Hepatocyte (in vitro differentiated cells): ENCODE measurements around the gene SLC7A7. TPM values are rescaled to one million over a fixed set of nuclear protein-coding genes. Genes with fewer than 3 reads are reported as not detected.
"Not testable (repeated sequence)": the region's sequence is repeated elsewhere in the genome, so short reads cannot be mapped to it uniquely, and the experiment has no call there.

Source experiments
- DNase-seq: peaks from one replicate; pipeline ENCODE4 v3.0.0-alpha.2; 2016; ENCODE audit warnings: low spot score
- H2AFZ ChIP-seq: fragments of 200-600 bp; sonication (generic); 2 replicates; pipeline ENCODE4 v1.6.0; 2016; ENCODE audit warnings: antibody characterized with exemption, mild to moderate bottlenecking
- H3K27ac ChIP-seq: fragments of 200-600 bp; sonication (generic); 2 replicates; pipeline ENCODE4 v1.5.1; 2016; ENCODE audit warnings: mild to moderate bottlenecking
- H3K27me3 ChIP-seq: fragments of 200-600 bp; sonication (generic); 2 replicates; pipeline ENCODE4 v1.6.1; 2016
- H3K36me3 ChIP-seq: fragments of 200-600 bp; sonication (generic); replicated peaks from 2 replicates; pipeline ENCODE4 v1.5.1; 2016; ENCODE audit warnings: low read depth; ENCODE audit not compliant: insufficient read depth
- H3K4me1 ChIP-seq: fragments of 200-600 bp; sonication (generic); 2 replicates; pipeline ENCODE4 v1.5.1; 2016; ENCODE audit warnings: mild to moderate bottlenecking, moderate library complexity; ENCODE audit not compliant: insufficient read depth
- H3K4me2 ChIP-seq: fragments of 200-600 bp; sonication (generic); 2 replicates; pipeline ENCODE4 v1.6.0; 2016
- H3K4me3 ChIP-seq: fragments of 200-600 bp; sonication (generic); 2 replicates; pipeline ENCODE4 v1.5.1; 2016; ENCODE audit warnings: mild to moderate bottlenecking
- H3K79me2 ChIP-seq: fragments of 200-600 bp; sonication (generic); 2 replicates; pipeline ENCODE4 v1.6.0; 2017; ENCODE audit warnings: mild to moderate bottlenecking
- H3K9me2 ChIP-seq: fragments of 200-600 bp; sonication (generic); replicated peaks from 2 replicates; pipeline ENCODE4 v1.6.0; 2017; ENCODE audit warnings: mild to moderate bottlenecking; ENCODE audit not compliant: insufficient read depth
- H3K9me3 ChIP-seq: fragments of 200-600 bp; sonication (generic); 2 replicates; pipeline ENCODE4 v1.5.1; 2016; ENCODE audit warnings: low read depth, mild to moderate bottlenecking
- H4K20me1 ChIP-seq: fragments of 200-600 bp; sonication (generic); 2 replicates; pipeline ENCODE4 v1.6.0; 2016; ENCODE audit warnings: mild to moderate bottlenecking; ENCODE audit not compliant: insufficient read depth, poor library complexity, severe bottlenecking
- CTCF ChIP-seq: fragments of 200-600 bp; sonication (generic); IDR thresholded peaks from 2 replicates; pipeline ENCODE4 v1.5.1; 2016; ENCODE audit warnings: antibody characterized with exemption, mild to moderate bottlenecking; ENCODE audit not compliant: poor library complexity
- EZH2 ChIP-seq: fragments of 200-600 bp; sonication (generic); IDR thresholded peaks from 2 replicates; pipeline ENCODE4 v1.6.1; 2016; ENCODE audit warnings: antibody characterized with exemption, mild to moderate bottlenecking, borderline replicate concordance
- EZH2phosphoT487 ChIP-seq: fragments of 200-600 bp; sonication (generic); IDR thresholded peaks from one replicate; pipeline ENCODE4 v1.6.1; 2018; ENCODE audit warnings: antibody characterized with exemption, mild to moderate bottlenecking, low read depth, moderate library complexity; ENCODE audit not compliant: unreplicated experiment, severe bottlenecking
- WGBS: methylation state at CpG from one replicate; pipeline ENCODE4 v1.1.6; 2016; ENCODE audit warnings: low lambda C conversion rate; ENCODE audit errors: missing lambda C conversion rate; 5-methylcytosine and 5-hydroxymethylcytosine counted together
- polyA plus RNA-seq: library from polyadenylated mRNA; unstranded; fragments of >200 nt; fragmentation: Nextera tagmentation; extraction: Ambion mirVana; gene quantifications from 2 replicates; pipeline ENCODE4 v1.2.1, GENCODE V29; 2016
- total RNA-seq: library from RNA; depleted of rRNA; stranded (reverse); fragments of >200 nt; gene quantifications from 2 replicates; pipeline ENCODE4 v1.2.3, GENCODE V29; 2014

Gene SLC7A7
- total and polyA plus RNA-seq, 2 experiments from 2014 or later = 206 to 337 TPM

GRCh38 chr14:22794551-22794951 is 20.7 kb downstream of the SLC7A7 start:
- Histone ChIP-seq H3K27ac (no peak overlapping the region), H3K4me2 (no peak overlapping the region), H3K79me2 (peaks cover 33% of the 10 kb centered on the region), H3K27me3 (no peaks in the 10 kb centered on the region), H3K36me3 (no peaks in the 10 kb centered on the region), H3K4me3 (no peak overlapping the region), H3K9me2 (no peaks in the 10 kb centered on the region), H3K9me3 (no peaks in the 10 kb centered on the region), H4K20me1 (no peaks in the 10 kb centered on the region), H3K4me1 (peaks cover 31% of the 10 kb centered on the region), H2AFZ (no peak overlapping the region)
- DNase-seq = no peak
- WGBS = 90% methylated on average over 7 of the region's 7 CpGs
- TF ChIP-seq EZH2 (no peak), EZH2phosphoT487 (no peak), CTCF (no peak)

- no peaks in the 10 kb centered on the region for H3K9me2 ChIP-seq
- H3K4me2 ChIP-seq = no peak overlapping the region
- no peaks in the 10 kb centered on the region for H3K9me3 ChIP-seq
- no peaks in the 10 kb centered on the region for H4K20me1 ChIP-seq
- no peak overlapping the region for H2AFZ ChIP-seq
- WGBS = 89% methylated on average over 5 of the region's 5 CpGs
- DNase-seq = no peak
- peaks cover 30% of the 10 kb centered on the region for H3K4me1 ChIP-seq
- H3K36me3 ChIP-seq = no peaks in the 10 kb centered on the region
- no peaks in the 10 kb centered on the region for H3K27me3 ChIP-seq
- H3K27ac ChIP-seq = no peak overlapping the region
- no peak overlapping the region for H3K4me3 ChIP-seq
- H3K79me2 ChIP-seq = peaks cover 32% of the 10 kb centered on the region
- no peak for TF ChIP-seq EZH2phosphoT487
- TF ChIP-seq CTCF = no peak
- no peak for TF ChIP-seq EZH2
Observed at GRCh38 chr14:22793976-22794375, 21.3 kb downstream of the SLC7A7 start.

GRCh38 chr14:22793550-22793949 is 21.7 kb downstream of the SLC7A7 start:
- not testable (repeated sequence) for H4K20me1 ChIP-seq, H3K9me3 ChIP-seq, DNase-seq, H2AFZ ChIP-seq, H3K9me2 ChIP-seq, H3K36me3 ChIP-seq, H3K4me3 ChIP-seq, H3K27ac ChIP-seq, H3K4me2 ChIP-seq, H3K27me3 ChIP-seq
- Histone ChIP-seq H3K79me2 (peaks cover 29% of the 10 kb centered on the region), H3K4me1 (peaks cover 26% of the 10 kb centered on the region)
- WGBS = 92% methylated on average over 5 of the region's 5 CpGs

- Histone ChIP-seq H3K4me2 (no peak overlapping the region), H4K20me1 (no peaks in the 10 kb centered on the region), H3K4me1 (peaks cover 18% of the 10 kb centered on the region), H3K36me3 (no peaks in the 10 kb centered on the region), H3K79me2 (peaks cover 32% of the 10 kb centered on the region), H3K9me3 (no peaks in the 10 kb centered on the region), H3K27me3 (no peaks in the 10 kb centered on the region), H2AFZ (no peak overlapping the region), H3K27ac (peak overlapping the region; percentile 61), H3K9me2 (no peaks in the 10 kb centered on the region), H3K4me3 (no peak overlapping the region)
- 94% methylated on average over 2 of the region's 2 CpGs for WGBS
- DNase-seq = no peak
- no peak for TF ChIP-seq CTCF
- no peak for TF ChIP-seq EZH2phosphoT487
- no peak for TF ChIP-seq EZH2
Observed at GRCh38 chr14:22792158-22792557, 23.1 kb downstream of the SLC7A7 start.
